Keratinocyte (primary cell): ENCODE results near the gene EPB41L4B. TPM values are rescaled to one million over a fixed set of nuclear protein-coding genes. Genes with fewer than 3 reads are reported as not detected.

Source experiments
- DNase-seq: peaks from one replicate; pipeline ENCODE4 v3.0.0-alpha.2; 2011; ENCODE audit warnings: low read depth, missing footprints, low spot score
- FAIRE-seq: peaks from 2 replicates; lab custom pipeline; 2011; peaks lifted over from hg19 to GRCh38; lab: Jason Lieb, UNC
- H2AFZ ChIP-seq: 2 replicates; pipeline ENCODE4 v1.6.0; 2012; ENCODE audit warnings: low read length, control low read depth, inconsistent platforms; ENCODE audit not compliant: control insufficient read depth
- H3K27ac ChIP-seq: 2 replicates; pipeline ENCODE4 v1.5.1; 2011; ENCODE audit warnings: low read length; ENCODE audit not compliant: control insufficient read depth, insufficient read depth
- H3K27me3 ChIP-seq: 3 replicates; pipeline ENCODE4 v1.6.0; 2011; ENCODE audit warnings: low read length; ENCODE audit not compliant: control insufficient read depth, insufficient read depth; ENCODE audit errors: extremely low read depth
- H3K36me3 ChIP-seq, 2 experiments: 2 replicates in 1 of 2; 3 replicates in 1 of 2; pipeline ENCODE4 v1.5.1; 2011; ENCODE audit warnings: low read length in 2 of 2, mild to moderate bottlenecking in 1 of 2; ENCODE audit not compliant: control insufficient read depth in 2 of 2, insufficient read depth in 2 of 2; ENCODE audit errors: extremely low read depth in 1 of 2
- H3K4me1 ChIP-seq: 3 replicates; pipeline ENCODE4 v1.5.1; 2011; ENCODE audit warnings: low read length; ENCODE audit not compliant: control insufficient read depth, insufficient read depth; ENCODE audit errors: extremely low read depth
- H3K4me2 ChIP-seq: 3 replicates; pipeline ENCODE4 v1.6.0; 2011; ENCODE audit warnings: low read depth, low read length; ENCODE audit not compliant: control insufficient read depth, insufficient read depth; ENCODE audit errors: extremely low read depth
- H3K4me3 ChIP-seq, 3 experiments: fragments of 200-600 bp in 1 of 3; sonication (generic) in 1 of 3; 2 replicates in 2 of 3; 3 replicates in 1 of 3; pipeline ENCODE4 v1.5.1; 2011 to 2016; ENCODE audit warnings: low read length in 3 of 3, mild to moderate bottlenecking in 3 of 3, control low read depth in 2 of 3, inconsistent platforms in 1 of 3, low read depth in 1 of 3, mixed read lengths in 1 of 3, mixed run types in 1 of 3, moderate library complexity in 1 of 3; ENCODE audit not compliant: control insufficient read depth in 2 of 3, insufficient read depth in 2 of 3; ENCODE audit errors: extremely low read depth in 1 of 3
- H3K79me2 ChIP-seq: 2 replicates; pipeline ENCODE4 v1.6.0; 2012; ENCODE audit warnings: low read length; ENCODE audit not compliant: control insufficient read depth, insufficient read depth
- H3K9ac ChIP-seq: 3 replicates; pipeline ENCODE4 v1.6.0; 2011; ENCODE audit warnings: low read length; ENCODE audit not compliant: control insufficient read depth, insufficient read depth; ENCODE audit errors: extremely low read depth
- H3K9me1 ChIP-seq: 3 replicates; pipeline ENCODE4 v1.6.0; 2011; ENCODE audit warnings: low read length; ENCODE audit not compliant: control insufficient read depth, insufficient read depth; ENCODE audit errors: extremely low read depth
- H3K9me3 ChIP-seq: 2 replicates; pipeline ENCODE4 v1.5.1; 2012; ENCODE audit warnings: low read depth, low read length; ENCODE audit not compliant: control insufficient read depth
- H4K20me1 ChIP-seq: 3 replicates; pipeline ENCODE4 v1.6.0; 2011; ENCODE audit warnings: low read length; ENCODE audit not compliant: control insufficient read depth, insufficient read depth; ENCODE audit errors: extremely low read depth
- EZH2 ChIP-seq: IDR thresholded peaks from one replicate; pipeline ENCODE4 v1.6.1; 2012; ENCODE audit warnings: inconsistent platforms, mild to moderate bottlenecking, low read length, moderate library complexity
- dilution Hi-C: fragments of 300-500 bp; cut with MboI; formaldehyde crosslinking; loops from one replicate; pipeline ENCODE4 v1.7.0; 2020; ENCODE audit warnings: low sequenced_read_pairs; ENCODE audit not compliant: extremely low pct_ligation_motif_present
- polyA plus RNA-seq, 5 experiments: library from polyadenylated mRNA; depleted of rRNA in 3 of 5; stranded (reverse) in 3 of 5; stranded (forward) in 1 of 5; unstranded in 1 of 5; fragments of >200 nt; gene quantifications; 1 replicate in 1 of 5; 2 replicates in 3 of 5; 3 replicates in 1 of 5; pipeline versions ENCODE4 v1.2.1 to v1.2.3, GENCODE V29; 2011 to 2012; ENCODE audit warnings: missing spikeins in 2 of 5, low read depth in 1 of 5, low replicate concordance in 1 of 5
- TF ChIP-seq, protein P1 (sequence below), 3 experiments: IDR thresholded peaks in 1 of 3; conservative IDR thresholded peaks in 1 of 3; optimal IDR thresholded peaks in 1 of 3; 2 replicates in 2 of 3; 3 replicates in 1 of 3; pipeline versions ENCODE3 to v1.5.1; 2011; ENCODE audit warnings: low read length in 3 of 3, mild to moderate bottlenecking in 3 of 3, moderate library complexity in 2 of 3, control low read depth in 1 of 3, inconsistent platforms in 1 of 3; ENCODE audit not compliant: insufficient read depth in 2 of 3; ENCODE audit errors: extremely low read depth in 1 of 3

The EPB41L4B gene
- polyA plus RNA-seq, 1 donor (not counting 4 experiments of a cell fraction or from before 2014, with no cell fraction given), result 13.7 TPM

DNA sequence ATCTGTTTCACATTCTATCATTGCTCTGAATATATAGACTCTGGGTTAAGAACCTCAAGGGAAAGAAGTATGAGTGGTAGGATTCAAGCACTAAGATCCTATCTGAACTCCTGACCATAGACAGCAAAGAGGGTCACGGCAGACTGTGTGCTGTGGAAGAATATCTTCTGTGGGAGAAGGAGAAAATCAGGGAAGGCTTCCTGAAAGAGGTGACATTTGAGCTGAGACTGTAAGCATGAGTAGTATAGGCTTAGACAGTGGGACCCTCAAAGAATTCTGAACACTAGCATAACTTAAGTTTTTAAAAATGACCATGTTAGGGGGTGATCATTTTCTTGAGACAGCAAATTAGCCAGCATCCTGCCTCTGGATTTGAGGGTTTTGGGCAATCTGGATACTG is 157.7 kb downstream of the EPB41L4B start:
- Histone ChIP-seq H4K20me1 (no peaks in the 10 kb centered on the region), H3K4me3 (no peak overlapping the region), H3K4me2 (no peak overlapping the region), H3K79me2 (no peaks in the 10 kb centered on the region), H3K36me3 (no peaks in the 10 kb centered on the region), H3K9me3 (no peaks in the 10 kb centered on the region), H3K4me1 (no peaks in the 10 kb centered on the region), H3K27me3 (peaks cover 23% of the 10 kb centered on the region), H2AFZ (no peak overlapping the region), H3K9ac (no peak overlapping the region), H3K27ac (no peak overlapping the region), H3K9me1 (no peaks in the 10 kb centered on the region)
- DNase-seq (no peak), FAIRE-seq (no peak)
- dilution Hi-C loops, result no loop called here
- TF ChIP-seq, protein P1, sequence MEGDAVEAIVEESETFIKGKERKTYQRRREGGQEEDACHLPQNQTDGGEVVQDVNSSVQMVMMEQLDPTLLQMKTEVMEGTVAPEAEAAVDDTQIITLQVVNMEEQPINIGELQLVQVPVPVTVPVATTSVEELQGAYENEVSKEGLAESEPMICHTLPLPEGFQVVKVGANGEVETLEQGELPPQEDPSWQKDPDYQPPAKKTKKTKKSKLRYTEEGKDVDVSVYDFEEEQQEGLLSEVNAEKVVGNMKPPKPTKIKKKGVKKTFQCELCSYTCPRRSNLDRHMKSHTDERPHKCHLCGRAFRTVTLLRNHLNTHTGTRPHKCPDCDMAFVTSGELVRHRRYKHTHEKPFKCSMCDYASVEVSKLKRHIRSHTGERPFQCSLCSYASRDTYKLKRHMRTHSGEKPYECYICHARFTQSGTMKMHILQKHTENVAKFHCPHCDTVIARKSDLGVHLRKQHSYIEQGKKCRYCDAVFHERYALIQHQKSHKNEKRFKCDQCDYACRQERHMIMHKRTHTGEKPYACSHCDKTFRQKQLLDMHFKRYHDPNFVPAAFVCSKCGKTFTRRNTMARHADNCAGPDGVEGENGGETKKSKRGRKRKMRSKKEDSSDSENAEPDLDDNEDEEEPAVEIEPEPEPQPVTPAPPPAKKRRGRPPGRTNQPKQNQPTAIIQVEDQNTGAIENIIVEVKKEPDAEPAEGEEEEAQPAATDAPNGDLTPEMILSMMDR (optimal IDR thresholded peaks at IDR 0.05 in 1 of 3, IDR thresholded peaks at IDR 0.05 in 1 of 3, conservative IDR thresholded peaks at IDR 0.05 in 1 of 3; ENCODE audit: extremely low read depth in 1 of 3, insufficient read depth in 2 of 3, low read length in 3 of 3), result no peak
- no peak for TF ChIP-seq EZH2

DNA sequence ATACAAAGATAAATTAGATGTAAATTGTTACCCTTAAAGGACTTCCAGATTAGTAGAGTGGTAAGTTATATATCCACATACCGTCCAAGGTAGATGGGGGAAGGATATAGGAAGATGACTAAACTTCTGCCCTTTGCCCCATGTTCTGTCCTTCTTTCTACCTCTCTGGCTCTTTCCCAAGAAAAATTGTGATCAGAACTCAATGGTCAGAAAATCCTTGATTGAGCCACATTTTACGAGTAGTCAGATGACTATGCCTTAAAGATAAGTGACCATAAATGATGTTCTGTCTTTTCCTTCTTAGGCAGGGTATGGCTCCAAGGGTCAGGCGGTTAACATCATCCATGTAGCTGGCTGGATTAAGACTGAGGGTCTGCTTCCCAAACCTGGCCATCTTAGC is 158.2 kb downstream of the EPB41L4B start:
- H2AFZ ChIP-seq, result no peak overlapping the region
- TF ChIP-seq, protein P1 (optimal IDR thresholded peaks at IDR 0.05 in 1 of 3, IDR thresholded peaks at IDR 0.05 in 1 of 3, conservative IDR thresholded peaks at IDR 0.05 in 1 of 3; ENCODE audit: extremely low read depth in 1 of 3, insufficient read depth in 2 of 3, low read length in 3 of 3), result no peak
- TF ChIP-seq EZH2, result no peak
- H3K27me3 ChIP-seq, result peaks cover 20% of the 10 kb centered on the region
- dilution Hi-C loops, result no loop called here
- no peaks in the 10 kb centered on the region for H4K20me1 ChIP-seq
- no peak overlapping the region for H3K27ac ChIP-seq
- no peaks in the 10 kb centered on the region for H3K9me1 ChIP-seq
- no peak overlapping the region for H3K9ac ChIP-seq
- FAIRE-seq (no peak), DNase-seq (no peak)
- no peaks in the 10 kb centered on the region for H3K36me3 ChIP-seq
- H3K79me2 ChIP-seq, result no peaks in the 10 kb centered on the region
- H3K4me1 ChIP-seq, result no peaks in the 10 kb centered on the region
- H3K9me3 ChIP-seq, result no peaks in the 10 kb centered on the region
- H3K4me3 ChIP-seq, result no peak overlapping the region
- H3K4me2 ChIP-seq, result no peak overlapping the region
